Measurements from ENCODE around the gene RAP1GDS1.

GRCh38 chr4:98470366-98470765 is 209.2 kb downstream of the RAP1GDS1 start:
- no peak for TF ChIP-seq GATA2 (CRISPR knock-in tag; IDR thresholded peaks at IDR 0.05)
- no peak for TF ChIP-seq CTCF (IDR thresholded peaks at IDR 0.05)
- TF ChIP-seq ELF1 (IDR thresholded peaks at IDR 0.05), result no peak
- TF ChIP-seq EP300 (IDR thresholded peaks at IDR 0.05; ENCODE audit: borderline replicate concordance in 1 of 2, low read depth in 1 of 2, low read length in 1 of 2), result no peak
- no peak for TF ChIP-seq GABPA (IDR thresholded peaks at IDR 0.05; ENCODE audit: low read depth)
- no peak for TF ChIP-seq JUND (IDR thresholded peaks at IDR 0.05)
- no peak for TF ChIP-seq POLR2AphosphoS5 (IDR thresholded peaks at IDR 0.05; ENCODE audit: low read depth, low read length)
- TF ChIP-seq EZH2phosphoT487 (IDR thresholded peaks at IDR 0.05; ENCODE audit: borderline replicate concordance, low read depth), result no peak
- TF ChIP-seq RAD21 (IDR thresholded peaks at IDR 0.05; ENCODE audit: low read length), result no peak
- no peak for TF ChIP-seq USF2 (IDR thresholded peaks at IDR 0.05; ENCODE audit: borderline replicate concordance, low read depth, low read length)
- no peak for TF ChIP-seq YY1 (IDR thresholded peaks at IDR 0.05; ENCODE audit: low read depth)
- no peak for TF ChIP-seq REST (IDR thresholded peaks at IDR 0.05; ENCODE audit: low read depth, low read length)
- no peak for TF ChIP-seq NFIC (IDR thresholded peaks at IDR 0.05; ENCODE audit: borderline replicate concordance)
- TF ChIP-seq TEAD4 (IDR thresholded peaks at IDR 0.05; ENCODE audit: borderline replicate concordance, insufficient read depth), result no peak
